Activated gamma-delta T cell treated with anti-CD3 and anti-CD28 coated beads, Interleukin-2, amount 50 U/mL, for 16 hours (primary cell): ENCODE results near the gene LTO1.
"Not testable (repeated sequence)": the region's sequence is repeated elsewhere in the genome, so short reads cannot be mapped to it uniquely, and the experiment has no call there.

Experiments
- DNase-seq: peaks from one replicate; pipeline ENCODE4 v3.0.0-alpha.2; 2020; ENCODE audit warnings: low read depth

Gene LTO1

DNA sequence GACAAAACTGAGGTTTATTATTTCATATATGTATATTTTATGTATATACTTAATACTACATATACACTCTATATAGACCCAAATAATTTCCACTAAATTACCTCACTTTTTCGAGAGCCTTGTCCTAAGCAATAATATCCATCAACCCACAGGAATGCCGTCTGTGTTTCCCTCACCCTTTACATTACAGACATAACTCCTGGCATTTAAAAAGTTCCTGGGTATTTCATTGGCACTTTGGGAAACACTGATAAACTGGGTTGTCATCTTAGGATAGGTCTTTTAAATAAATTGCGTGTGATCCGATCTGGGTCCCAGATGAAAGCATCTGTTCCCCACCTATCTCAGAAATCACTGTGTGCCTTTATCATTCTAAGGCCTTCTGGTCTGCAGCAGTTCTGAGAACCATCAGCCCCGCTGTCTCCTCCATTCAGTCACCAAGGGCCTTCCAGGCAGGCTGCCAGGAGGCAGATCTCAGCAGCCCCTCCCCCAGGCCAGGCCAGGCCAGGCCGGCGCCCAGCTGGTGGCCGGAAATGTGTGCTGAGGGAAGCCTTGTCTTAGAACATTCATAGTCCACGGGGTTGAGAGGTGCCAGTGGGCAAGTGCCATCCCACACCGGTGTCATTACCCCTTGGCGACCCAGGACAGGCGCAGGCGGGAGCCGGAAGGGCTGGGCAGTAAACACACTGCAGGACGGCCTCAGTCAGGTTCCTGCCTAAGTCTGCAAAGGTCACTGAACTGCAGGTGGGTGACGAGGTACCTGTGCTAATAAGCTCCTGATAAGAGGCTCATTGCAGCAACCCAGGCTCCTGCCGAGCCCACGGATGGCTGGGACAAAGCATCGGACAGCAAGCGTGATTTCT lies 25.4 kb upstream of the LTO1 start:
- DNase-seq = no peak

DNA sequence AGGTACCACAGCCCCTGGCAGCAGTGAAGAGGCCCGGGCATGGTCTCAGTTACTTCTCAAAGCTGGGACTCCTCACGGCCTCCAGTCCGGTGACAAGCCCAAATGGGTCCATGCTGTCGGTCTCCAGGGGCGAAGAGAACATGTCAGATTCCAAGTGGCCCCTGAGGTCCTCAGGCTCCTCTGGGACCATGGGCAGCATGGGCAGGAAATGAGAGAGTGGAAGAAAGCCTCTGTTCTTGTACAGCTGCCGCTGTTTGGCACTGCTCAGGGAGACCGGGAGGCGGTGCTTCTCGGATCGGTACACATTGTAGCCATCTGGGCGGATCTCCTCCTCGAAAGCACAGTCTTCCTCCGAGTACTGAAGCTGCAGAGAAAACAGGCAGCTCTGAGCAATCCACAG lies 24.1 kb upstream of the LTO1 start:
- DNase-seq = no peak

DNA sequence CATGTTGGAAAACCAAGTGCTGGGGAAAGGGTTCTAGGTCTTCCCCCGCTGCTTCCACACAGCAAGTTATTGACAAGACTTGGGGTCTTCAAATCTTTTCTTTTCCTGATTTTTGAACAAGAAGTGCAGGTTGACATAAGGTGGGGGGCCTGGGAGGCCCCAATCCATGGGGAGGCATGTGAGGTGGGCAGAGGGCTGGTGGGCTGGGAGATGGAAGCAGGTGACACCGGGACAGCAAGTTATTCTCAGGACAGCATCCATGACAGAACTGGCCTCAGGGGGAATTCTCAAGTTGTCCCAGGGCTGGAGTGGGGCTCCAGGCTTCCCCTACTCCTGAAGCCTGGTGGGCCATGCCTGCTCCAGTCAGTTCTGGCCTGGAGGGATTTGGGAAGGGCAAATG lies 23.2 kb upstream of the LTO1 start:
- no peak for DNase-seq

DNA sequence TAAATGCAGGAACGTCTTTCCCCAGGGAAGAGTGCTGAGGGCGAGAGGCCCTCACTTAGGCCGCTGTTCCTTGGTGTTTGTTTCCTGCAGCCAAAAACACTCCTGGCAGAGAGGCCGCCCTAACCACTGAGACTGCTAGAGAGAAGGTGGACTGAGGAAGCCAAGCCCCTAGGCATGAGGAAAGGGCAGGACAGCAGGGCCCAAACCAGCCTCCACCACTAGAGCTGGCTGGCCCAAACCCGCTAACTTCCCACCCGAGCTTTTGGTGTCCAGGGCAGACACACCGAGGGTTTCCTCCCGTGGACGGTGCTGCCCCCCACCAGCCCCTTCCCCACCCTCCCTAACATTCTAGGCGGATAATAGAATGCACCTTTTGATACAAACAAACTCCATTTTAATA lies 22.7 kb upstream of the LTO1 start:
- no peak for DNase-seq

DNA sequence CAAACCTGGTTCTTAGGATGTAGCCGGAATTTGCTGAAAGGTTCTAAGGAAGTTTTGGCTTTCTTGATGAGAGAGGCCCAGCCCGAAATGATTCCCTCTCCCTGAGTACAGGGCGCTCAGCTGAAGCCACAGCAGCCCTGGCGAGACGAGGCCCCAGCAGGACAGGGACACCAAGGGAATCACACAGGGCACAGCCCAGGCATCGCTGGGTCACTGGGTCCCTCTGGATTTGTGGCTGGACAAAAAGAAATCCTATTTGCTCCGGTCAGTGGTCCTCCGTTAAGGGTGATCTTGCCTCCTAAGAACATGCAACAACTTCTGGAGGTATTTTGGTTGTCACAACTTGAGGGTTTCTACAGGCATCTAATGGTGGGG lies 22.3 kb upstream of the LTO1 start:
- DNase-seq = no peak

DNA sequence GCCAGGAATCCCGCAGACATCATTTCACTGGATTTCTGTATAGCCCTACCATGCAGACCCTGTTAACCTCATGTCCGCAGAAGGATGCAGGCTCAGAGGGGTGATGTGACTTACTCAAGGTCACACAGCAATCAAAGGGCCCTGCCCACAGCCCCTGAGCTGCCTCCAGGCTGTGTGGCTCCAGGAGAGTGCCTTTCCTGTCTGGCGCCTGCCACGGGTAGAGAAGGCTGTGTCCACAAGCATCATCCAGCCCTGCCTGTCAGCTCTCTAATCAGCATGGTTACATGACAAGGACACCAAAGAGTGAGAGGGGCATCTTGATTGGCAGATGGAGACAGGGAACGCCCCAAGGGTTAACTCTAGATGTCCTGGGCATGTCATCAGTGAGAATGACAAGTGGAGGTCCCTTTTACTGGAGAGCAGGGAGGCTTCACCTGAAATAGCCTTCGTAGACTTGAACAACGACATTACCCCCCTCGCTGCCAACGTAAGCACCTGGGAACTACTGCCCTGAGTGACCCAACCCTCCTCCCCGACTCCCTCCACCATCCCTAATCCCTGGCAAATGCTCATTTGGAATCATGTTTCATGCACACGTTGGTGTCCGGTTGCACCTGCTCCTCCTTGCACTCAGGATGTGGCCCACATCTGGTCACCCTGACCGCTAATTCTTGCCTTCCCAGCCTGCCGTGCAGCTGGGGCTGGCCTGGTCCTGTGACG lies 21.8 kb upstream of the LTO1 start:
- no peak for DNase-seq

DNA sequence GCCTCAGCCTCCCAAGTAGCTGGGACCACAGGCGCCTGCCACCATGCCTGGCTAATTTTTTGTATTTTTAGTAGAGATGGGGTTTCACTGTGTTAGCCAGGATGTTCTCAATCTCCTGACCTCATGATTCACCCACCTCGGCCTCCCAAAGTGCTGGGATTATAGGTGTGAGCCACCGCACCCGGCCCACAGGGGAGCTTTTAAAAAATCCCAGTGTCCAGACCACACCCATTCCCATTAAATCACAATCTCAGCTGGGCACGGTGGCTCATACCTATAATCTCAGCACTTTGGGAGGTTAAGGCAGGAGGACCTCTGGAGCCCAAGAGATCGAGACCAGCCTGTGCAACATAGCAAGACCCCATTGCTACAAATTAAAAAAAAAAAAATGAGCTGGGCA lies 20.8 kb upstream of the LTO1 start:
- not testable (repeated sequence) for DNase-seq

DNA sequence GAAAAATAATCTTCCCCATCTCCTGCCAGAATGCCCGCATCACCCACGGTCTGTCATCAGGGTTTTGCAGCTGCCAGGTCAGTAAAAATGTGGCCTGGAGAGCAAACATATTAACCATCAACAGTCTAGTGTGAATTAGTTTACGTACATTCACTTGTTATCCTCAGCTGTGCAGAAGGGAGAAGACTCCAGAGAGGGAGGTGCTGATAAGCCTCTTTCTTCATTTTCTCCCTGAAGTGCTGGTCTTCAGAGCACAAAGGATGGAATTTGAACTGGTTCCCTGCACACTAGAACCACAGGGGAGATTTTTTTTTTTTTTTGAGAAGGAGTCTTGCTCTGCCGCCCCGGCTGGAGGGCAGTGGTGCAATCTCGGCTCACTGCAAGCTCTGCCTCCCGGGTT lies 20.4 kb upstream of the LTO1 start:
- no peak for DNase-seq

DNA sequence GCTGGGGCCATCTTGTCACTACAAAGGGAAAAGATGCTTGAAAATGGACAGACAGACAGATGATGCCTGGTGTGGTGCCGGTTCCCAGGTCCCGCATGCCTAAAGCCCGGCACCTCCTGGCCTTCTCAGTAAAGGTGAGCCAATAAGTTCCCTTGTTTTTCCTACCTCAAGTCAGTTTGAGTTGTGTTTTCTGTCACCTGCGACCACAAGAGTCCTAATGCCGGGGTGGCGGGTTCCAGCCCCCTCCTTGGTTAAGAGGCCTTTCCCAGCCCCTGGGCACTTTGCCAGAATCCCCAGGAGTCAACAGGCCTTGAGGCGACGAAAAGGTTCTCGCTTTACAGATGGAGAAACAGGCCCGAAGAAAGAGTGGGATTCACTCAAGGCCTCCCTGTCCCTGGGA lies 19.6 kb upstream of the LTO1 start:
- no peak for DNase-seq

DNA sequence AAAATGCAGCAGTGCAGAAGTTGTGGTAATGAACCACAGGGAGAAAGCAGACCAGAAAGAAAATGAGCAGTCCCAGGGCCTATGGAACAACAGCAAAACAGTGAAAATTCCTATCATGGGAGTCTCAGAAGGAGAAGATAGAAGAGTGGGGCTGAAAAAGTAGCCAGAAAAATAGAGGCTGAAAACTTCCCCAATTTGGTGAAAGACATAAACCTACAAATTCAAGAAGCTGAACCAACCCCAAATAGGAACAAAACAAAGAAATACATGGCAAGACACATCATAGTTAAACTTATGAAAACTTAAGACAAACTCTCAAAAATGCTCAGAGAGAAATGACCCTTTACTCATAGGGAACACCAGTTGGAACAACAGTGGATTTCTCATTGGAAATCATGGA lies 17.3 kb upstream of the LTO1 start:
- DNase-seq = no peak

DNA sequence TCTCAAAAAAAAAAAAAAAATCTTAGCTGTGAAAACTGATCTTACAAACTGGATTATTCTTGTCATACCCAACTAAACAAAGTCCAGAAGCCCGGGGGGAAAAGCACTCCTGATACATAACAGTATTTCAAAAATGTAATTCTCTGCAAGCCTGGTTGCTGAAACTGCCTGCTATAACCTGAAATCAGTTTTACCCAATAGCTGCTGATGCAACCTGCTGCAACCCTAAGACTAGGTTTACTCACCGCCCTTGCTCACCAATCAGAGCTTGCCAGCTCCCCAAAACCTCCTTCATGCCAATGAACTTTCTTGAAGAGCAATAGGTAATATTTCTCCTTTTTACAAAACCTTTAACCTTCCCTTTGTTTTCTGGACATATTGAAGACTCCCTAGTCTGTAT lies 16.3 kb upstream of the LTO1 start:
- DNase-seq = no peak

DNA sequence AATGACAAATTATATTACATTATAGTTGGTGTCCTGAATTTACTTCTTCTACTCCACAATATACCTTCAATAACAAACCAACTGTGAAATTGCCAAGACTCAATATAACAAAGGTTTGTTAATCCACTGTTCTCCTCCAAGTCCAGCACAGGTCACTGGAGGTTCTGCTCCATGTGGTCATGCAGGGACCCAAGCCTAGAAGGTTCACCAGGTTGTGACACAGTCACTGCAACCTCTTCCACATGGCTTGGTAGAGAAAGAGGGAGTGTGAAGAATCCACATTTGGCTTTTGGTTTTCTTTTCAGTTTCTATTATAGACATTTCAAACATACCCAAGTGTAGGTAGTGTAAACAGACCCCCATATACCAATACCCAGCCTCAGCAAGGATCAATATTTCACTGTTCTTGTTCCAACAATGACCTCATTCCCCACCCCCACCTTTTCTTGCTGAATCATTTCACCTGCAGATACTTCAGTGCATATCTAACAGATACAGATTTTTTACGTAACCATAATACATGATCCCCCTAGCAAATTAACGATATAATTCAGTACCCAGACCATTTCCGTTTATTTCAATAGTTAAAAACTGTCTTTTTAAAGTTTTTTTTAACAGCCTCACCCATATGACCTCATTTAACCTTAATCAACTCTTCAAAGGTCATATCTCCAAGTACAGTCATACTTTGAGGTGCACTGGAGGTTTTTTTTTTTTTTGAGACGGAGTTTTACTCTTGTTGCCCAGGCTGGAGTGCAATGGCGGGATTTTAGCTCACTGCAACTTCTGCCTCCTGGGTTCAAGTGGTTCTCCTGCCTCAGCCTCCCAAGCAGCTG lies 14.5 kb upstream of the LTO1 start:
- DNase-seq = no peak

DNA sequence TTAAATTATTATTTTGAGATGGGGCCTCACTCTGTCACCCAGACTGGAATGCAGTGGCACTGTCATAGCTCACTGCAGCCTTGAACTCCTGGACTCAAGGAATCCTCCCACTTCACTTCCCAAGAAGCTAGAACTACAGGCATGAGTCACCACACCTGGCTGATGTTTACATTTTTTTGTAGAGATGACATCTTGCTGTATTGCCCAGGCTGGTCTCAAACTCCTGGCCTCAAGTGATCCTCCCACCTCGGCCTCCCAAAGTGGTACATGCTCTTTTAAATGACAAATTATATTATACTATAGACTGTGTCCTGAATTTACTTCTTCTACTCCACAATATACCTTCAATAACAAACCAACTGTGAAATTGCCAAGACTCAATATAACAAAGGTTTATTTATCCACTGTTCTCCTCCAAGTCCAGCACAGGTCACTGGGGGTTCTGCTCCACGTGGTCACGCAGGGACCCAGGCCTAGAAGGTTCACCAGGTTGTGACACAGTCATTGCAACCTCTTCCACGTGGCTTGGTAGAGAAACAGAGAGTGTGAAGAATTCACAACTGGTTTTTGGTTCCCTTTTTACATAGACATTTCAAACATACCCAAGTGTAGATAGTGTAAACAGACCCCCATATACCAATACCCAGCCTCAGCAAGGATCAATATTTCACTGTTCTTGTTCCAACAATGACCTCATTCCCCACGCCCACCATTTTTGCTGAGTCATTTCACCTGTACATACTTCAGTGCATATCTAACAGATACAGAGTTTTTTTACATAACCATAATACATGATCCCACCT lies 13.0 kb upstream of the LTO1 start:
- not testable (repeated sequence) for DNase-seq

DNA sequence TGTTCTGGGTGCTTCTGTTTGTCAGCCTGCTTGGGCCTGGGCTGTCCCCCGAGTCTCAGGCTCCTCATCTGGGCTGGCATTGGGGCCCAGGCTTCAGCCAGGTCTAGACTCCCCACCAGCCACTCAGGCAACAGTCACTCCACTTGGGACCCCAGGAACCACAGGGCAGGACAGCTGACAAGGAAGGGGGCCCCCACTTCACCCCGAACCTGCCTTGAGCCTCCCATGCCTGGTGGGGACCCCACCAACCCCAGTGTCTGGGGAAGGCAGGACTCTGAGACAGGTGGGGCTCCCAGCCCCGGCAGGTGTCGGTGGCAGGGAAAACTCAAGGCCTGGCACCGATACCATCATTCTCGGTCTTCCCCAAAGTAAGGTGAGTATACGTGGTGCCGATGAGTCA lies 11.7 kb upstream of the LTO1 start:
- DNase-seq = no peak

DNA sequence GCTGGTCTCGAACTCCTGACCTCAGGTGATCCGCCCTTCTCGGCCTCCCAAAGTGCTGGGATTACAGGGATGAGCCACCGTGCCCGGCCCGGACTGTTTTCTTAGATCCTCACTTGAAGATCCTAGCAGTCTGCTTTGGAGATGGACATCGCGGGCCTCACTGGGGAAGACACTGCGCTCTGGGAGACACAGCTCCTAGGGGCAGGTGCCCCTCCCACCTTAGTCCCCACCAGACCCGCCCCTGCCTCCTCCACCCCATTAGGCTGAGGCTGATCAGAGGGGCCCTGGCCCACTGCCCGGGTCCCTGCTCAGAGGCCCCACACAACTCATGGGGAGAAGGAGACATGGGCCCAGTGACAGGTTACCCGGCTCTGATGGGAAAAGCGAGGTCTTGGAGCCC lies 11.3 kb upstream of the LTO1 start:
- no peak for DNase-seq

DNA sequence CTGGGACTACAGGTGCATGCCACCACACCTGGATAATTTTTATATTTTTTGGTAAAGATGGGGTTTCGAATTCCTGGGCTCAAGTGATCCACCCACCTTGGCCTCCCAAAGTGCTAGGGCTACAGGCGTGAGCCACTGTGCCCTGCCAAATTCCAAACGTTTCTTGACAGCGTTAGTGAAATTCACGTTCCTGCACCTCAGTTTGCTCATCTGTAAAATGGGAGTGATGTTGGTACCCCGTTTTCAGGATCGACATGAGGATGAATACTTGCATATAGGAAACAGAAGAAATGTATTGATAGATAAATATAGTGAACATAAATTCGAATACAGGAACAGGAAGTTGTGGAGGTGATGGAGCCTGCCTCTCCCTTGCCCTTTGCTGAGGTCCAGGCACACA lies 10.2 kb upstream of the LTO1 start:
- DNase-seq = no peak

DNA sequence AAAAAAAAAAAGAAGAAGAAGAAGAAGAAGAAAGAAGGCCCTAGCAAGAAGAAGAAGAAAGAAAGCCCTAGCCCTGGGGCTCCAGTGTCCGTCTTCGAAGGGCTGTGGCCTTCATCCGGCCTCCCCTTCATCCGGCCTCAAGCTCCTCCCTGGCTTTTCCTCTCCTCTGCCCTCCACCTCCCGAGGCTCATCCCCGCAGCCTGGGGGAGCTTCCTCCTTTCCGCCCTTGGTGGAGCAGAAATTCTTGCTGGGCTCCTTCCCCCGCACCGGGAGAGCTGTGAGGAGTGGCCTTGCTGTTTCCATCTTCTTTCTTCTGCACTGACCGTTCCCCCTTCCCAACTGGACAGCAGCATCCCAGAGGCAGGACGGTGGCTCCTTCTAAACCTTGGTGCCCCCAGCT lies 9.5 kb upstream of the LTO1 start:
- no peak for DNase-seq

DNA sequence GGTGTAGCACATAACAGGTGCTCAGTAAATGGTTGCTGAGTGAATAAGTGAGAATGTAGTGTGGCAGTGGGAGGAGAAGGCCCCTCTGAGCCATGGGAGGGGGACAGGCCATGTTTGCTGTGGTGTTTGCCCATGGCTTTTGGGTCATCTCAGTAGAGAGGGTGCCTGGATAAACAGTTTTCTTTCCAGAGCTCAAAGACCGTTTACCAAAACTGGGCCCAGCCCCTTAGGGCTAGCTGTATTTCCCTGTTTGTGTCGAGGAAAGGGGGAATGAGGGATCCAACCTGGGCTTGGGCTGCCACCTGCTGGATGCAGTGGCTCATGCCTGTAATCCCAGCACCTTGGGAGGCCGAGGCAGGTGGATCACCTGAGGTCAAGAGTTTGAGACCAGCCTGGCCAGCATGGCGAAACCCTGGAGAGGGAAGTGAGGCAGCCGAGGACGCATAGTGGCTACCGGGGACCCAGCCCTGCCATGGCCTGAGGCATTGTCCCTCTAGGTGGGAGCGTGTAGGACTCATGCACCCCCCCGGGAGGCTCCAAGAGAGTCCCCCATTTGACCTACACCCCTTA lies 8.7 kb upstream of the LTO1 start:
- DNase-seq = no peak

DNA sequence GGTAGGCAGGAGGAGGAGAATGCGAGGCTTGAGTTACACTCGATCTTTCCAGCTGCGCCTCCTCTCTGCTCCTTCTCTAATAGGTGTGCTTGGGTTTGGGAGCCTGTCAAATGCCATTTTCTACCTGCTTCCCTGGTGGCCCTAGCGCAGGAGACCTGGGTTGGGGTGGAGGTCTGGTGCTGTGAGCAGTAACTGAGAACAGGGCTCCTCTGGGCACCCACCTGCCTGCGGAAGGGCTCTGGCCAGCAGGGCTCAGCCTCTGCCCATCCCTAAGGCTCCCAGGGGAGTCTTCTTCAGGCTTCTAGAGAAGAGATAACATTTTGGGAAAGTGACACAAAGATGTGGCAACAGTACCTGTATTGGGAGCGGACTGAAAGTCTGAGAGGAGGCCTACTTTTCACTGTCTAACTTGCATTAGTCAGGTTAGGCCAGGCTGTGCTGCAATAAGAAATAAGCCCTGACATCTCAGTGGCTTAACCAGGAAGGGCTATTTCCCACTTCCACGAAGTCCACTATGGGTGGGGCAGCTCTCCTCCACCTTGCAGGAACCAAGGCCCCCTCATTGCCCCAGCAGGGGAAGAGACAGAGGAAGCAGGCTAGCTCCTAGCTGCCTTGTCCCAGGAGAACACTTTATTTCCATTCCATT lies 7.7 kb upstream of the LTO1 start:
- no peak for DNase-seq

DNA sequence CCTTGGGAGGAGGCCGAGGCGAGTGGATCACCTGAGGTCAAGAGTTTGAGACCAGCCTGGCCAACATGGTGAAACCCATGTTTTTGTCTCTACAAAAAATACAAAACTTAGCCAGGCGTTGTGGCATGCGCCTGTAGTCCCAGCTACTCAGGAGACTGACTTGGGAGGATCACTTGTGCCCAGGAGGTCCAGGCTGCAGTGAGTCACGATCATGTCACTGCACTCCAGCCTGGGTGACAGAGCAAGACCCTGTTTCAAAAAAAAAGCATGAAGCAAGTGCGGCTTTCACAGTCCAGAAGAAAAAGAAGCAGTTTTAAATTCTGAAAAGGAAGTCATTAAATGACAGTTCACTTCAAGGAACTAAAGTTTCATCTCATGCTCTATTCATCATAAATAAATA lies 7.1 kb upstream of the LTO1 start:
- no peak for DNase-seq

DNA sequence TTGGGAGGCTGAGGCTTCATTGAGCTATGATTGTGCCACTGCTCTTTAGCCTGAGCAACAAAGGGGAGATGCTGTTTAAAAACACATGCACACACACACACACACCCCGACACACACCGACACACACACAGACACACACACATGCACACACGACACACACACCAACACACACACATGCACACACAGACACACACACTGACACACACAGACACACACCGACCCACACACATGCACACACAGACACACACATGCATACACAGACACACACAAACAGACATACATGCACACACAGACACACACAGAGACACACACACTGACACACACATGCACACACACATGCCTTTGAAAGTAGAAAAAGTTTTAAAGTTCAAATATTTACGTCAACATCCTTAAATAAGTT lies 5.5 kb upstream of the LTO1 start:
- no peak for DNase-seq
